ENCODE results near the gene HERC2.
"Not testable (repeated sequence)": the region's sequence is repeated elsewhere in the genome, so short reads cannot be mapped to it uniquely, and the experiment has no call there.

HERC2 gene

DNA sequence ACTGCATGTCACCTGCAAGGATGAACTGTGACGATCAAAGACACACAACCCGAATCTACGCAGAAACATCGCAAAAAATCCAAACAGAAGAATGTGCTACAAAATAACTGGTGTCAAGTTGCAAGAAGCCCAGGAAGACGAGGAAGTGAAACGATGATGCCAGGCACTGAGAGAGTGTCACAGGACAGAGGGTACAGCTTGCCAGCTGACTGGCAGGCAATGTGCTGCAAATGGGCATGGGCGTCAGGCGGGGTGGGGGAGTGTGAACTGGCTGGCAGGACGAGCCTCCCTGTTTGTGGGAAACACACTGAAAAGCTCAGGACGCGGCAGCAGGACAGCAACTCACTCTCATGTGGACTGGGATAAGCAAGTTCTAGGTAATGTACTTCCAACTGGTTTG, 193.9 kb downstream of the HERC2 start:
- DNase-seq = no peak

DNA sequence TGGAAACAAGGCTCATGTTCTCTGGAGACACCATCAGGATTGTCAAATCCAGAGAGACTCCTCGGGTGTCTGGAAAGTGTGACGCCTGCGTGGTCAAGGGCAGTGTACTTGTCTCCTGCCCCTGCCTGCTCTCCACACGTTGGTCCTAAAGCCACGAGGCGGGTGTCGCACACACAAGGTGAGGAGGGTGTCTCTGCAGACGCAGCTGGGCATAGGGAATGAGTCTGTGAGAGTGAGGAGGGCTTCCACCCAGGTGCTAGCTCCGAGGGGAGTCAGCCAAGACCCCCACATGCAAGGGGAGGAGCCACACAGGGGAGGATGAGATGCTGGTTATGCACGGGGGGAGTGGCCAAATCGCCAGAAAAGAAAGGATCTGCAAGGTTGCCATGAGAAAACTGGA, 194.9 kb downstream of the HERC2 start:
- no peak for DNase-seq

DNA sequence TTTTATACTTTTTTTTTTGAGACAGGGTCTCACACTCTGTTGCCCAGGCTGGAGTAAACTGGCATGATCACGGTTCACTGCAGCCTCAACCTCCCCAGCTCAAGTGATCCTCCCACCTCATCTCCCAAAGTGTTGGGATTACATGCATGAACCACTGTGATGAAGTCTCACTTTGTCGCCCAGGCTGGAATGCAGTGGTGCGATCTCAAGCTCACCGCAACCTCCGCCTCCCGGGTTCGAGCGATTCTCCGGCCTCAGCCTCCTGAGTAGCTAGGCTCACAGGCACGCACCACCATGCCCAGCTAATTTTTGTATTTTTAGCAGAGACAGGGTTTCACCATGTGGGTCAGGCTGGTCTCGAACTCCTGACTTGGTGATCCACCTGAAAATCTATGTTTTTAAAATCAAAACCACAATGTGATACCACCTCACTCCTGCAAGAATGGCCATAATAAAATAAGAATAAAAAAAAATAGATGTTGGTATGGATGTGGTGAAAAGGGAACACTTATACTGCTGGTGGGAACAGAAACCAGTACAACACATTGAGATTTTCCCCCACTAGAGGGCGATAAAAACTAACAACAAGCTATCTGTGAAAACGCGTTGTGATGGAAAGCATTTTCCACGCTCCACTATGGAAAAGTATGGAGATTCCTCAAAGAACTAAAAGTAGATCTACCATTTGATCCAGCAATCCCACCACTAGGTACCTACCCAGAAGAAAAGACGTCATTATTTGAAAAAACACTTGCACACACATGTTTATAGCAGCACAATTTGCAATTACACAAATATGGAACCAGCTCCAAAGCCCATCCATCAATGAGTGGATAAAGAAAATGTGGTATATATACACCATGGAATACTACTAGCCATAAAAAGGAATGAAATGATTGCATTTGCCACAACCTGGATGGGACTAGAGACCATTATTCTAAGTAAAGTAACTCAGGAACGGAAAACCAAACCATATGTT, 196.0 kb downstream of the HERC2 start:
- no peak for DNase-seq

DNA sequence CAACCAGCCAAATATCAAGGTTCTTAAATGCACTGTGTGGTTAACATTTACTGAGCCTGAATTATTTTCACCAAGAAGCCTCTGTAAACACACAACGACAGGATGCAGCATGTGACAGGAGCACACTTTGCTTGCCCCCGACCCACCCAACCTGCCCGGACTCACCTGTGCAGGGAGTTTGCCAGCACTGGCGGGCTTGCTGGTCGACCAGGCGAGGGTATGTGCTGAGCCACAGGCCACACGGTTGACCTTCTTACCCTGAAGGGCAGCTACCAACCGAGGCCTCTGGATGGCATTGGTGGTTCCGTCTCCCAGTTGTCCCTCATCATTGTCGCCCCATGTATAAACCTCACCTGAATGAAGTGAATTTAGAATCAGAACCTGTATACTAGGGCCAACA, 197.1 kb downstream of the HERC2 start:
- no peak for DNase-seq

DNA sequence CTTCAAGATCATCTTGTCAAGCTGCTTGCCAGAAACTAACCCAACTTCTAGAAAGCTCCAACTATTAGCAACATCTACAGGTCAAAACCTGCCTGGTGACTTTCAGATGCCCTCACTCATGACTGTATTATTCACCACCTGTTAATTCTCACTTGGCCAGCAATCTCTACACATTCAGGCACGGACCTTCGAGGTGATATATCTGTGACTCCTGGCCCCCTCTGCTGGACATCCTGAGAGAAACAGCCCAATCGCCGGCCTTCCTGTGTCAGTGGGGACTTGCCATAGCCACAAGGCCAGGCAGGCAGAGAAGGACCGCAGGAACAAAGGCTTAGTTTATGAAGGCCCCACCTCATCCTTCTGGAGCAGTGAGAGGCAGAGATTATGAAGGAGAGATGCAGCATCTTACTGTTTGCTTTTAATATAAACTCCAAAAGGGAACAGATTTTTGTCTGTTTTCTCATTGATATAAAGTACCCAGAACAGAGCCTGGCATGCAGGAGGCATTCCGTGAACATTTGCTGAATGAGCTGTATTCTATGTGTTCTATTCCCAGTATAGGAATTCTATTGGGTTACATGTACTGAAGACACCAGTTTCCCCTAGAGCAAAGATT, 198.5 kb downstream of the HERC2 start:
- no peak for DNase-seq

DNA sequence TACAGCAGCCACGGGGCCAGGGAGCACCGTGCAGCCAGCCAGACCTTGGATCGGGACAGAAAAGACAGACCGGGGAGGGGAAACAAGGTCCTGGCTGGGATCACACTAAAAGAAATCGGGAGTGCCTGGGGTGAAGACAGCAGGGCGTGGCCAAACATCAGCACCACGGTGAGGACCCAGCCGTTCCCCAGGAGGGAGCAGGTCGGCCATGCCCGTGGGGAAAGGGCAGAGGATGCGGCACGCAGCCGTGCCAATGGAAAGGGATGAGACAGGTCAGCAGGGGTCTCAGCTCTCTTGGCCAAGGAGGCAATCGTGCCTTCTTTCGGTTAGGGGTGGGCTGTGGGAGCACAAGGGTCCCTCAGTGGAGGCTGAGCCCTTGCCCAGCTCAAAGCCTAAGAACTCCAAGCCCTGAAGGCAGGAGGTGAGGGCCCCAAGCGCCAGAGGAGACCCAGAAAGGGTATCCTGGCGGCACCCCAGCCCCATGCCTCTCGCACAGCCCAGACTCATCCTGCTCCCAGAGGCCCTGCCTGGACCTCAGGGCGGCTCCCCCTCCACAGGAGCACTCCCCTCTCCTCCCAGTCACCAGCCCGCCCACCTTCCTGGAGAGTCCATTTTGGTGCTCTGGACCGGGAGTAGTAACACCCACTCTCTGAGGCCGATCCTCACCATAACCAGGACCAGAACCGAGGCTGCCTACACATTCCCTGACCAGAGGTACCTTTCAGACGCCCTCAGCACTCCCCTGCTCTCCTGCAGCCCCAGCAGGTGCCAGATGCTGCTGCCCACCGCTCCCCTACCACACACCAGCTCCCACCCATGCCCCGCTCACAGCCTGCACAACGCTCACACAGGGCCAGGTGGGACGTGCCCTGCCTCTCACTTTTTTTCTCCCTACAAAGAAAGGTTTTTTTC, 199.7 kb downstream of the HERC2 start:
- no peak for DNase-seq

DNA sequence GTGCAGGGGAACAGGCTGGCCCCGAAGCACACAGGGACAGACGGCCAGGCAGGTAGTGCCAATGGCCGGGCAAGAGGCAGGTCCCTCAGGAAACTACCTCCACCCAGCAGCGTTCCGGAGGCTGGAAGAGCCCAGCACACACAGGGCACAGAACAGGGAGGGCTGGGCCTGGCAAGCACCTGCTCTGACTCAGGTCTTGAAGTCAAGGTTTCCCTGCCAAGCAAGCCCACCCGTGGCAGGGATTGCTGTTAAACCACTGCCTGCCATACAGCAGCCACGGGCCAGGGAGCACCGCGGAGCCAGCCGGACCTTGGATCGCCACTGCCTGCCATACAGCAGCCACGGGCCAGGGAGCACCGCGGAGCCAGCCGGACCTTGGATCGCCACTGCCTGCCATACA, 200.4 kb downstream of the HERC2 start:
- not testable (repeated sequence) for DNase-seq

DNA sequence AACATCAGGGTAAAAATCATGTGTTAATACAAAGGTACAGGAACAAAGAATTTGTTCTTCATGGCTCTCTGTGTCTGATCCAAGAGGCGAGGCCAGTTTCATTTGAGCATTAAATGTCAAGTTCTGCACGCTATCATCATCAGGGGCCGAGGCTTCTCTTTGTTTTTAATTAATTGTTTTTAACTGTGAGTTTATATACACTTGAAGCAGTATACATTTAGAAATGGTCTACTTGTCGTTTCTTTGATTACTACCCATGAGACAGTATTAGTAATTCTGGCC, 201.7 kb downstream of the HERC2 start:
- no peak for DNase-seq

DNA sequence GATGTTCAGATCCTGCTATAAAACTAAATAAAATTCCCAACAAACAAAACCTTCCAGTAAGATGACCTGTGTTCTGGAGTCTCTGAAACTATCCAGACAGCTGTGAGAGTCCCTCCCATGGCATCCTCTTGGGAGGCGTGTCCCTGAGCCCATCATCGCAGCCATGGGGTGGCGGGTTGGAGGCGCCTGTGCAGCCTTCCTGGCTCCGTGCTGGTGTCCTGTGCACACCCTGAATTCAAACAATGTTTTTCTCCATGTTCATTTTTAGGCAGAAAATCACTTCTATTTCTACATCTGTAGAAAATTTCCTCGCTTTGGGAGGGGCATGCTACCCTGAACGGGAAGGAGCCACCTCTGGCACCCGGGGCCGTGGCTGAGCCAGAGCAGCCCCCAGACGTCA, 203.4 kb downstream of the HERC2 start:
- DNase-seq = no peak

DNA sequence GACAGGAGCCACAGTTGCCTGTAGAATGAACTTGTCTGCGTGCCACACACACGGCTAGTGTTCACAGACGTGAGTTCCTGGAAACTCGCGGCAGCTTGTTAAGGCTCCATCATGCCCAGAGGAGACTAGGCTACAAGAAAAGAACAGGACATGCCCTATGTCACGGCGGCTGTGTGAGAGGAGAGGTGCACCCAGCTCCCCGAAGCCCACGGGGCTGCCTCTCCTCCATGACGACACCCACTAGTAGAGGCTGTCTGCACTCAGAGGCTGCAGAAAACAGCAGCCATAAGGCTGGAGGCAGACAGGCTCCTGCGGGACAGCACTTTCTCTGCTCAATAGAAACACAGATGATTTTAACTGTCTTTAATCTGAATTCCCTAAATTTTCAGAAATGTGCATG, 203.9 kb downstream of the HERC2 start:
- DNase-seq = no peak

DNA sequence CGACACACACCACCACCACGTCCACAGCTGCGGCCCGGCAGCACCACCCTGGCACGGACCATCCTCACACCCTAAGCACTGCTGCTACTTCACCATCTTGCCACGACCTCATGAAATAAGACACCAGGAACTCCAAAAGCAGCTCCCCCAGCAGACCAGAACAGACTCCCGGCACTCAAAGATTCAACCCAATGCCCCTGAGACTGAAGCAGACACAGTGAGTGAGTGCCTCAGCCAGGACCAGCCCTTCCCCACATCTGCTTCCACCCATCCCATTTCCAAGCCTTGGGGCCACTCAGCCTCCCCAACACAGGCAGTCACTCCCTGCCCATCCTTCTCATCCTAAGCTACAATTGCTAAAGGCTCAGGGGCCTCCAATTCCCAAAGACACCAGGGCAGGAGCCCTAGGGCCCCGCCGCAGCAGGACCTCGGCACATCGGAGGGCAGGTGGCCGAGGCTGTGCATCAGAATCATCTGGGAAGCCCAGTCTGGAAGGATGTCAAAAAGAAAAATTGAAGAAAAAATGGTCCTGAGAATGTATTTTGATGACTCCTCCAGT, 204.5 kb downstream of the HERC2 start:
- no peak for DNase-seq

DNA sequence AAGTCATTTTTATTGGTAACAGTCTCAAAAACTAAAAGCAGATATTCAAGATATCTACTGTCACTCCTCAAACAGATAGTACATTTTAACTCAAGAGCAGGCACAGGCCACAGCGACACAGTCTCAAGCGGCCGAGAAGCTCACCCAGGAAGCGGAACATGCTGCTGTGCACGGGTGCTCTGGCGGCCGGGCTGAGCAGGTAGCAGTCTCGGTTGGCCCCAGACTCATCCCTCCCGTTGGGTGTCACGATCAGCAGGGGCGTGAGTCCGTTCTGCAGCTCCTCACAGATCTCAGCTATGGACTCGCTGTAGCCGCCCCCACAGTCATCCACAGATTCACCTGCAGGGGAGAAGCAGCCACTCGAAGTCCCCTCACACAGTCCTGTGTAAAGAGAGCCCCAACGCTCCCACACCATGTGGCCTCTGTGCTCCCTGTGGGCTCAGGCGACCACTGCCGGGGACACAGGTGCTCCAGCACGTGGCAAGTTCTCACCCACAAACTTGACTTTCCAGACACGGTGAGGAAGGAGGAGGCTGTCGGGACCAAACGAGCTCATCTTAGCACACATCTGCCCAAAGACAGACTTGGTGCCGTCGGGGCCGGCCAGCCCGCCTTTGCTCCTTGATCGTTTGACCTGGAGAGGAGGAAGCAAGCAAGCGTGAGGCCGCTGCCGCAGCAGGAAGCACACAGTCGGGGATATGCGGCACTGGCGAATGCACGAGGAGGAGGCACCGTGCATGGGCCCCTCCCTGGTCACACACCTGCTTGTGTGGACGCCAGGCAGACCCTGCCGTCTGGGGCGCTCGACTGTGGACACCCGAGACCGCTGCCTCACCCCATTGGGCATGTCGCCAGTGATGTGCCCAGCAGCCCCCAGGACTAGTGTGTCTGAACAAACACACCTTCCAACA, 205.2 kb downstream of the HERC2 start:
- no peak for DNase-seq

DNA sequence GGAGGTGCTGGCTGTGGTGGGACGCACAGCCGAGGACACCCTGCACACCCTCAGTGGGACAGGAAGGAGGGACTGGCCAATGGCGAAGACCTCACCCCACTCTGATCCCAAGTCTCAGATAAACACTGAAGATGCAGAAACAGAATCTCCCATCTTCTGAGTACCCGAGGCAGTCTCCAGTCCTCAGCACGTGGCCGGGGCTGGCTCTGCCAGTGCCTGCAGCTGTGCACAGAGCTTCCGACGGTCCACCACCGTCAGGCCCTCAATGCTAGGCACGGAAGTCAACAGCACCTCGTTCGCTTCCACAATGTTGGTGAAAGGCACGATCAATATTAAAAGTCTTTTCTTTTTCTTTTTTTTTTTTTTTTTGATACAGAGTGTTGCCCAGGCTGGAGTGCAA, 206.1 kb downstream of the HERC2 start:
- DNase-seq = no peak

DNA sequence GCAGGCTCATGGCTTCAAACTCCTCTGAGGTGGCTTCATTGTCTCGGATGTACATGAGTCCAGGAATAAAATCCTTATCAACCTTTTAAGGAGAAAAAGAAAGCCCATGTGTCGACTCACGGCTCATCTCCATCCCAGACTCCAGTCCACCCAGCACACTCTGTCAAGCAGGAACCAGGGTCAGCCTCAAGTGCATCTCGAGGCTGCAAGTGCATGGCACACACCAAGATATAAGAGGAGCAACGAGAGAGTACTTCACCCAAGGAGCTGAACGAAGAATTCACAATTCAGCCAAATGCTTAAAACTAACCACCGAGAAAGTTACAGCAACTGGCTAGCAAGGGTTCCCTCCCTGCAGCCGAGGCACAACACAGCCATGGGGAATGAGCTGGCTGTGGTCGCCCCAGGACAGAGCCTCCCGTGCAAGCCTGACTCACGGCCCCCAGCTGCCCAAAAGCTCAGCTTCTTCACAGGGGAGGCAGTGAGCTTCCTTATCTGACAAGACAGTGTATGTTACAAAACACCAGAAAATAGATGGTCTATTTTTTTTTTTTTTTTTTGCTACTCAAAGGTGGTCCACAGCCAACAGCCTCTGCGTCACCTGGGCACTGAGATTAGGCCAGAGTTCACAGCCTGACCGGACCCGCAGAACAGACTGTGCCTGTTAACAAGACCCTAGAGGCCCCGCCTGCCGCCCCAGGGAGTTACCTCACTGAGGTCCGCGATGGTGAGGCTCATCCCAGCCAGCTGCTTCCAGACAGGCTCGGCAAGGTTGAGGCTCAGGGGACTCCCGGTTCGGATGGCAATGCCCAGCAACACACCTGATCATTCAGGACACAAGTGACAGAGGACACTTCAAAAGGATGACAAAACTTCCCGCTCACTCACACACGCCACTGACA, 207.0 kb downstream of the HERC2 start:
- no peak for DNase-seq

DNA sequence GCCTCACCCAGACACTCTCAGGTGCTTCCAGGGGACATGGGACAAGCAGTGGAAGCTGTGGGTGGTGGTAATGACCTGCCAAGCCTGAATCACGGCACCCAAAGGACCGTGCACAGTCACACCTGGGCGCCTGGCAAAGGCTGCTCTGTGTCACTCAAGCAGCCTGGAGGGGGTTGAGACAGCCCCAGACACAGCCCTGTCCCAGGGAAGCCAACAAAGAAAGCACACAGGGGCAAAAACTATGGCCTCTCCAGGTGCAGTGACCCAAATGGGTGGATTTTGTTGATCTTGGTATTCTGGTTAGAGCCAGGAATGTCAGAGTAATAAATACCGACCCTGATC, 207.9 kb downstream of the HERC2 start:
- no peak for DNase-seq

DNA sequence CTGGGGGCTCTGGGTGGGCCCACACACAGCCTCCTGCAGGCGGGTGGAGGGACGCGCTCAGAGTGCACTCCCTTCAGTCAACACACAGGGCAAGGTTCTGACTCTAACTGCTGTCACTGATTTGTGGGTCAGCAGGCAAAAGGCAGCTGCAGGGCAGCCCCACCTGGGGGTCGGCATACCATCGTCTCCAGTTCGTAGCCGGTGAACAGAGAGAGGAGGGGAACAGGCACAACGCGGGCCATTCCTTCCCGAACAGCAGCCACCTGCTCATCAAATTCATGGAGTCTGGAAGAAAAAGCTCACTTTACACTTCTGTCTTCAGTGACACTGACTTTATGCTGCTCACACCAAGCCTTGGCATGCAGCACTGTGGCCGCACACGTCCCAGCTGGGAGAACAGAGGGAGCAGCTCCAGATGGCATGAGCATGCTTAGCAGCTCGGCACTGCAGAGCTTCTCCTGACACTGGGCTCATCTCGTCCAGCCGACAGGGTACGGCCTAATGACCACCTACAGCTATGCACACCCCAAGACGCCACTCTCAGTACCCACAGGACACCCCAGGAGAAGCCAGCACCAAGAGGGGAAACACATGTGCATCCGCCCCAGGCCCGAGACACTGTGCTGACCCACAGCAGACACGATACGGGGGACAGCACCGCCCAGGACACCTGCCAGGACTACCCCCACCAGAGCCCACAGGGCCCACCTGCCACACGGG, 208.4 kb downstream of the HERC2 start:
- DNase-seq = no peak

DNA sequence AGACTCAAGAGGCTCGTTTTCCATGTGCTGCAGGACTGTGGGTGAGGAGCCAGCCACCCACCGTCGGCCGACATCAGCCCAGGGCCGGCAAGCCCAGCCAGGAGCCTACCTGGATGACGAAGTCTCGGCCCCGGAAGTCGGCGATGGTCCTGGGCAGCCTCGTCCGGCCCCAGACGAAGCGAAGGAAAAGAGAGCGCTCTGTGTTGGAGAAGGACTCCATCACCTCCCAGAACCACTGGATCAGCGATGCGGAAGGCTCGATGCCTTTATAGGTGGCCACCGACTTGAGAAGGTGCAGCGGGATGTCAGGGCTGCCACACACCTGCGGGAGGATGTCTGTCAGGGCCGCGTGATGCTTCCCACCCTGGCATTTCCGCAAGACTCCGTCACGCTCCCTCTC, 209.0 kb downstream of the HERC2 start:
- DNase-seq = no peak

DNA sequence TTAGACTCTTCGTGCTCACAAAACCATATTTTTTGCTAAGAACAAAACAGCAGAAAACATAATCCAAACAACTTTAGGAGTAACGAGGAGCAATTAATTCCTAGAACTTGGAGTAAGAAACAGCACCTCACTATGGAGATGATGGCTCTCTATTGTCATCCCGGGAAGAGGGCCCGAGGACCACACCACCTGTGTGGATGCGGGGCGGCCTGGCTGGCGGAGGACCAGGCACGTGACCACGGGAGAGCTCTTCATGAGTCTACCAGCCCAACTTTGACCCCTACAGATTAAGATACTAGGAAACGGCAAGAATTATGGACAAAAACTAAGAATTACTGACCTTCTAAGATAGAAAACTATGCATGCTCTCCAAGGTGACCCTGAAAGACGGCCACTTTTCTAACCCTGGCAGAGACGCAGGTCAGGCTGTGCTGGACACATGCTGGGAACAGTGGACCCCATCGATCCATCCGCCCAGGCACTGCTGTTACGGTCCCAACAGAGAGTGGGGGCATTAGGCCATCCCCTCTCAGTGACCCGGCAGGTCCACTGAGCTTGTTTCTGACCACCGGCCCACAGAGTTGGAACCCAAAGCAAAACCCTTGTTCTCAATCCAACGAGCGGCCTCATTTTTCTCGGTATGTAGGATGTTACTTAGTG, 209.7 kb downstream of the HERC2 start:
- DNase-seq = no peak

DNA sequence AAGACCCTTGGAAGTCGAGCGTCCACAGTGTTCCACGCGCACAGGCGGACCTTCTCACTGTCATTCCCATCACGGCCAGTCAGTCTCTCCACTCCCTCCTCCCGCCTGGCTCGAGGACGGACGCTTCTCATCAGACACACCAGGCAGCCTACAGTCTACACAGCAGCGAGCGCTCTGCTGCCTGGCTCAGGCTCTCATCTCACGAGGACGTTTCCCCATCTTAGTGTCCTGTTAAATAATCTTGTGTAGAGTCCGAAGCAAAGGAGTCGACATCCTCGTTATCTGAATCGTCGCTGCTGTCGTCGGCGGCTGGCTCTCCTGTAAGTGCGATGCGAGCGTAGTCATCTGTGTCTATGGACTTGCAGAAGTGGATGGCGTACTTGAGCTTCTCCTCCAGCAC, 210.4 kb downstream of the HERC2 start:
- DNase-seq = no peak

DNA sequence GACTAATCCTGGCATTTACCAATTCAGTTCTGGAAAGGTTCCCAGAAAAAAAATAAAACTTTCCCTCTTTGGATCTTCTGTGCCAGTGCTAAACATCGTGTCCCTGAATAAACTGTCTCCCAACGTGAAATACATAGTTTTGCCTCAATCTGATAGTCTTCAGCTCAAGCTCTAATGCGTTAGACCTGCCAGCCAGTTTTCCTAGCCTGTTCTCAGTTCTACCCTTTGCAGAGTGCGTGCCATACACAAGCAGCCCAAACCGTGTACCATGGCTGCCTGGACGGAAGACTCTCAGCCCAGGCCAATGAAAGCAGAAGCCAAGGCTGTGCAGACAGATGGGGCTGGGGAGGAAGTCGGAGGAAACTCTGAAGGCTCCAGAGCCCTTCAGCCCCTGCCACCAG, 211.5 kb downstream of the HERC2 start:
- DNase-seq = no peak

All from NCI-H2081 treated with DMSO at 0.1 percent for 48 hours (cell line).